ENCODE results near the gene ATP2C2.

ATP2C2 gene

GRCh38 chr16:84358601-84359295 lies 9.6 kb upstream of the ATP2C2 start:
- TF ChIP-seq CTCF (IDR thresholded peaks at IDR 0.05; ENCODE audit: poor library complexity, severe bottlenecking): no peak
- ATAC-seq (ENCODE audit: low read depth) (no peak), DNase-seq (ENCODE audit: low spot score) (no peak)
- Histone ChIP-seq H3K27ac (ENCODE audit: poor library complexity, severe bottlenecking) (peak overlapping the region; percentile 40), H3K9me3 (ENCODE audit: severe bottlenecking) (no peaks in the 10 kb centered on the region), H3K27me3 (ENCODE audit: insufficient read depth, poor library complexity, severe bottlenecking) (no peaks in the 10 kb centered on the region), H3K4me1 (ENCODE audit: insufficient read depth, poor library complexity, severe bottlenecking) (peaks cover 42% of the 10 kb centered on the region), H3K4me3 (ENCODE audit: severe bottlenecking) (no peak overlapping the region), H3K36me3 (ENCODE audit: low read depth) (no peaks in the 10 kb centered on the region)

GRCh38 chr16:84359326-84359725 lies 9.0 kb upstream of the ATP2C2 start:
- no peak for TF ChIP-seq CTCF (IDR thresholded peaks at IDR 0.05; ENCODE audit: poor library complexity, severe bottlenecking)
- Histone ChIP-seq H3K27me3 (ENCODE audit: insufficient read depth, poor library complexity, severe bottlenecking) (no peaks in the 10 kb centered on the region), H3K36me3 (ENCODE audit: low read depth) (no peaks in the 10 kb centered on the region), H3K4me1 (ENCODE audit: insufficient read depth, poor library complexity, severe bottlenecking) (peaks cover 40% of the 10 kb centered on the region), H3K4me3 (ENCODE audit: severe bottlenecking) (no peak overlapping the region), H3K9me3 (ENCODE audit: severe bottlenecking) (no peaks in the 10 kb centered on the region), H3K27ac (ENCODE audit: poor library complexity, severe bottlenecking) (peak overlapping the region; percentile 40)
- ATAC-seq (ENCODE audit: low read depth) (no peak), DNase-seq (ENCODE audit: low spot score) (no peak)

GRCh38 chr16:84360170-84360569 lies 8.2 kb upstream of the ATP2C2 start:
- TF ChIP-seq CTCF (IDR thresholded peaks at IDR 0.05; ENCODE audit: poor library complexity, severe bottlenecking): no peak
- H3K4me1 ChIP-seq (ENCODE audit: insufficient read depth, poor library complexity, severe bottlenecking): peaks cover 36% of the 10 kb centered on the region

GRCh38 chr16:84360748-84361147 lies 7.6 kb upstream of the ATP2C2 start:
- TF ChIP-seq CTCF (IDR thresholded peaks at IDR 0.05; ENCODE audit: poor library complexity, severe bottlenecking): no peak
- Histone ChIP-seq H3K36me3 (ENCODE audit: low read depth) (no peaks in the 10 kb centered on the region), H3K27me3 (ENCODE audit: insufficient read depth, poor library complexity, severe bottlenecking) (no peaks in the 10 kb centered on the region), H3K4me3 (ENCODE audit: severe bottlenecking) (no peak overlapping the region), H3K9me3 (ENCODE audit: severe bottlenecking) (no peaks in the 10 kb centered on the region), H3K27ac (ENCODE audit: poor library complexity, severe bottlenecking) (peak overlapping the region; percentile 40), H3K4me1 (ENCODE audit: insufficient read depth, poor library complexity, severe bottlenecking) (peaks cover 34% of the 10 kb centered on the region)
- ATAC-seq (ENCODE audit: low read depth) (no peak), DNase-seq (ENCODE audit: low spot score) (no peak)

More at GRCh38 chr16:84360170-84360569, 8.2 kb upstream of the ATP2C2 start:
- Histone ChIP-seq H3K36me3 (ENCODE audit: low read depth) (no peaks in the 10 kb centered on the region), H3K9me3 (ENCODE audit: severe bottlenecking) (no peaks in the 10 kb centered on the region), H3K27me3 (ENCODE audit: insufficient read depth, poor library complexity, severe bottlenecking) (no peaks in the 10 kb centered on the region), H3K4me3 (ENCODE audit: severe bottlenecking) (no peak overlapping the region), H3K27ac (ENCODE audit: poor library complexity, severe bottlenecking) (peak overlapping the region; percentile 40)
- DNase-seq (ENCODE audit: low spot score) (no peak), ATAC-seq (ENCODE audit: low read depth) (0 out of 3 replicates have a peak, but pooled peaks have one; percentile 4)

- ATAC-seq (ENCODE audit: low read depth) (no peak), DNase-seq (ENCODE audit: low spot score) (no peak)
- Histone ChIP-seq H3K4me3 (ENCODE audit: severe bottlenecking) (no peak overlapping the region), H3K36me3 (ENCODE audit: low read depth) (no peaks in the 10 kb centered on the region), H3K9me3 (ENCODE audit: severe bottlenecking) (no peaks in the 10 kb centered on the region), H3K27ac (ENCODE audit: poor library complexity, severe bottlenecking) (no peak overlapping the region), H3K27me3 (ENCODE audit: insufficient read depth, poor library complexity, severe bottlenecking) (no peaks in the 10 kb centered on the region), H3K4me1 (ENCODE audit: insufficient read depth, poor library complexity, severe bottlenecking) (peaks cover 26% of the 10 kb centered on the region)
- TF ChIP-seq CTCF (IDR thresholded peaks at IDR 0.05; ENCODE audit: poor library complexity, severe bottlenecking): no peak
These were observed 6.8 kb upstream of the ATP2C2 start for GRCh38 chr16:84361546-84361945.
